AG09309 (cell line): ENCODE measurements around the gene SYT8.

Experiments
- DNase-seq: peaks from one replicate; pipeline ENCODE4 v3.0.0-alpha.2; 2010; ENCODE audit warnings: low read depth
- H3K4me3 ChIP-seq: 2 replicates; pipeline ENCODE4 v1.5.1; 2011; ENCODE audit warnings: mild to moderate bottlenecking, low read depth, low read length, moderate library complexity; ENCODE audit not compliant: control insufficient read depth
- CTCF ChIP-seq: IDR thresholded peaks from 2 replicates; pipeline ENCODE4 v1.5.1; 2011; ENCODE audit warnings: mild to moderate bottlenecking, low read depth, low read length, inconsistent platforms; ENCODE audit not compliant: insufficient read depth, control insufficient read depth; ENCODE audit errors: missing control alignments

Gene SYT8

DNA sequence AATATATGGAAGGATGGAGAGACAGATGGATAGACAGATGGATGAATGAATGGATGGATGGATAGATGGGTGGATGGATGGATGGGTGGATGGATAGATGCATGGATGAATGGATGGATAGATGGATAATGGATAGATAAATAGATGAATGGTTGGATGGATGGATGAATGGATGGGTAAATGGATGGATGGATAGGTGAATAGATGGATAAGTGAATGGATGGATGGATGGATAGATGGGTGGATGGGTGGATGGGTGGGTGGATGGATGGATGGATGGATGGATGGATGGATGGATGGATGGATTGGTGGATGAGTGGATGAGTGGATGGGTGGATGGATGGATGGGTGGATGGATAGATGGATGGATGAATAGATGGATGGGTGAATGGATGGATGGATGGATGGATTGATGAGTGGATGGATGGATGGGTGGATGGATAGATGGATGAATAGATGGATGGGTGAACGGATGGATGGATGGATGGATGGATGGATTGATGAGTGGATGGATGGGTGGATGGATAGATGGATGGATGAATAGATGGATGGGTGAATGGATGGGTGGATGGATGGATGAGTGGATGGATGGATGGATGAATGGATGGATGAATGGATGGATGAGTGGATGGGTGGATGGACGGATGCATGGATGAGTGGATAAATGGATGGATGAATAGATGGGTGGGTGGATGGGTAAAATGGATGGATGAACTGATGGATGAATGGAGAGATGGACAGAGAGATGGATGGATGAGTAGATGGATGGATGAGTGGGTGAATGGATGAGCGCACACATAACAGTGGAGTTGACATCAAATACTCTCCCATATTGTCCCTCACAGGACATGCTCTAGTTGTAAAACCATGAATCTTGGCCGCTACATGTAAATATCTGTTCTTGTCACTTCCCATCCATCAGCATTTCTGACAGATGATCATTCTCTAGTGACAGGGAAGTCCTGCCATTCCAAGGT lies 26.9 kb downstream of the SYT8 start:
- no peak for TF ChIP-seq CTCF
- no peak for DNase-seq
- no peak overlapping the region for H3K4me3 ChIP-seq

DNA sequence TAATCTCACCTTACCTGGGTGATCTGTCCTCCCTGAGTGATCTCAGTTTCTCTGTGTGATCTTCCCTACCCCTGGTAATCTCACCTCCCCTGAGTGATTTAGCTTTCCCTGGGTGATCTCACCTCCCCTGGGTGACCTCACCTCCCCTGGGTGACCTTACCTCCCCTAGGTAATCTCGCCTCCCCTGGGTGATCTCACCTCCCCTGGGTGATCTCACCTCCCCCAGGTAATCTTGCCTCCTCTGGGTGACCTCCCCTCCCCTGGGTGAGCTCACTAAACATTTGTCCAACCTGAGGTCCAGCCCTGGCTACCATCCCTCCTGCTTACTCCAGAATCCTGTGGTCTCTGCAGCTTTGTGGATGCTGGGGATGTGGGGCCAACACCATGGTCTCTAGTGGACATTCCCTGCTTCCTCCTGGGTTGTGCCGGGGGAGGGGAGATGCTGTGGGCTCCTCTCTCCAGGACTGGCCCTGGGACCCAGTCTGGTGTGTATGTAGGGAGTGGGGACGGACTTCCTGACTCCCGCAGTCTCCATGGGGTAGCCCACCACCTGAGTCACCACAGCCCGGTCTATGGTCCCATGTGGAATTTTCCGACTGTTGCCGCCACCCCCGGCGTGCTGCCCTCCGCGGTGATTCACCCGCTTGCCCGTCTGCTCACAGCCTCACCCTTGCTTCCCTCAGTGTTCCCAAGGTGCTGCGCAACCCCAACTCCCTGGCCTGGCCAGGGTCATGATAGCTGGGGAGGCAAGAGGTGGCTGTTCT lies 28.0 kb downstream of the SYT8 start:
- H3K4me3 ChIP-seq: no peak overlapping the region
- no peak for TF ChIP-seq CTCF
- no peak for DNase-seq

- peak; percentile 54 for DNase-seq
- TF ChIP-seq CTCF: no peak
- H3K4me3 ChIP-seq: no peak overlapping the region
These were observed 28.8 kb downstream of the SYT8 start for GRCh38 chr11:1863352-1864216.

GRCh38 chr11:1864231-1864630 lies 29.4 kb downstream of the SYT8 start:
- H3K4me3 ChIP-seq: no peak overlapping the region
- no peak for TF ChIP-seq CTCF
- no peak for DNase-seq

- H3K4me3 ChIP-seq: no peak overlapping the region
- no peak for DNase-seq
- TF ChIP-seq CTCF: no peak
These were observed 30.3 kb downstream of the SYT8 start for GRCh38 chr11:1864831-1865665.
